Mesendoderm (in vitro differentiated cells): ENCODE measurements around the gene CARMIL1.

Source experiments
- DNase-seq: peaks from one replicate; pipeline ENCODE4 v3.0.0; 2013
- H2AK5ac ChIP-seq: 2 replicates; pipeline ENCODE4 v1.6.1; 2013; ENCODE audit warnings: low read length, inconsistent platforms
- H2BK120ac ChIP-seq: 2 replicates; pipeline ENCODE4 v1.6.1; 2013; ENCODE audit warnings: low read depth, mild to moderate bottlenecking, low read length, moderate library complexity, mixed read lengths
- H2BK15ac ChIP-seq: replicated peaks from 2 replicates; pipeline ENCODE4 v1.6.1; 2013; ENCODE audit warnings: low read depth, mild to moderate bottlenecking, moderate library complexity
- H2BK5ac ChIP-seq: 2 replicates; pipeline ENCODE4 v1.6.1; 2013; ENCODE audit warnings: low read length, inconsistent platforms
- H3K18ac ChIP-seq: 2 replicates; pipeline ENCODE4 v1.6.1; 2013; ENCODE audit warnings: mild to moderate bottlenecking, low read length, mixed read lengths
- H3K23ac ChIP-seq: one replicate; pipeline ENCODE4 v1.6.1; 2013; ENCODE audit warnings: low read length
- H3K27ac ChIP-seq: 2 replicates; pipeline ENCODE4 v1.5.1; 2013; ENCODE audit warnings: low read depth, mild to moderate bottlenecking, inconsistent platforms, low read length, moderate library complexity
- H3K27me3 ChIP-seq: 2 replicates; pipeline ENCODE4 v1.6.1; 2013; ENCODE audit warnings: low read length, control low read depth, mild to moderate bottlenecking, inconsistent platforms; ENCODE audit not compliant: insufficient read depth, poor library complexity
- H3K36me3 ChIP-seq: 2 replicates; pipeline ENCODE4 v1.6.1; 2013; ENCODE audit warnings: low read length, inconsistent platforms; ENCODE audit not compliant: control insufficient read depth, insufficient read depth
- H3K4ac ChIP-seq: one replicate; pipeline ENCODE4 v1.6.1; 2013; ENCODE audit warnings: low read depth, mild to moderate bottlenecking, low read length, moderate library complexity
- H3K4me1 ChIP-seq: 2 replicates; pipeline ENCODE4 v1.6.1; 2013; ENCODE audit warnings: low read depth, low read length, inconsistent platforms; ENCODE audit not compliant: control insufficient read depth
- H3K4me2 ChIP-seq: 2 replicates; pipeline ENCODE4 v1.6.1; 2013; ENCODE audit warnings: low read length
- H3K4me3 ChIP-seq: 2 replicates; pipeline ENCODE4 v1.5.1; 2013; ENCODE audit warnings: mild to moderate bottlenecking, low read length
- H3K56ac ChIP-seq: one replicate; pipeline ENCODE4 v1.6.1; 2013; ENCODE audit warnings: low read length
- H3K79me1 ChIP-seq: 2 replicates; pipeline ENCODE4 v1.6.1; 2013; ENCODE audit warnings: low read length, inconsistent platforms
- H3K79me2 ChIP-seq: 2 replicates; pipeline ENCODE4 v1.6.1; 2013; ENCODE audit warnings: mild to moderate bottlenecking, low read length; ENCODE audit not compliant: control insufficient read depth, insufficient read depth
- H3K9ac ChIP-seq: 2 replicates; pipeline ENCODE4 v1.6.1; 2013; ENCODE audit warnings: low read length, inconsistent platforms
- H4K5ac ChIP-seq: one replicate; pipeline ENCODE4 v1.6.1; 2013; ENCODE audit warnings: low read length
- H4K8ac ChIP-seq: one replicate; pipeline ENCODE4 v1.6.1; 2013; ENCODE audit warnings: low read depth, mild to moderate bottlenecking, control low read depth, low read length, moderate library complexity
- WGBS: extraction: QIAGEN DNeasy Blood & Tissue Kit; methylation state at CpG from one replicate; pipeline ENCODE4 v1.1.7; 2013; ENCODE audit warnings: low lambda C conversion rate, missing lambda C conversion rate; ENCODE audit not compliant: insufficient coverage; ENCODE audit errors: extremely low coverage; 5-methylcytosine and 5-hydroxymethylcytosine counted together

Gene CARMIL1

DNA sequence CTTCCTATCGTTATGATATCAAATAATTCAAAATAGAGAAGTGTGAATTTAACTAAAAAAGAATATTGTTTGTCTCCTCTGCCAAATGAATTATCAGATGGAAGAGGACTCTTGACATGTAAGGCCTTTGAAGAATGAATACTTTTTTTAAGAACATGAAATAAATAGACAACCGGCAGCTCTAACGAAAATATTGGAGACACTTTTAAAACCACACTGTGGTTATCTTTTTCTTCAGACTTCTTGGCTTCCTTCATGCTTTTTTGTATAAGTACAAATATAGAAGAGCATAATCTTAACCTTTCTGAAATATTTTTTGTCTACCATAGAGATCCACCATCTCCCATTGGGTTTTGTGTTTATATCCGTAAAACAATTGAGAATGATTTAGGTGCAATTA lies 257.6 kb downstream of the CARMIL1 start:
- WGBS = no CpG with 5 or more reads among the region's 4 CpGs
- Histone ChIP-seq H3K4me1 (no peaks in the 10 kb centered on the region), H3K56ac (no peak overlapping the region), H3K27ac (no peak overlapping the region), H3K4me2 (no peak overlapping the region), H3K79me1 (no peaks in the 10 kb centered on the region), H3K18ac (no peak overlapping the region), H3K23ac (no peak overlapping the region), H3K36me3 (no peaks in the 10 kb centered on the region), H2BK5ac (no peak overlapping the region), H3K79me2 (no peaks in the 10 kb centered on the region), H4K5ac (no peak overlapping the region), H2BK15ac (no peak overlapping the region), H3K27me3 (no peaks in the 10 kb centered on the region), H3K9ac (no peak overlapping the region), H4K8ac (no peak overlapping the region), H2BK120ac (no peak overlapping the region), H3K4me3 (no peak overlapping the region), H3K4ac (no peak overlapping the region), H2AK5ac (no peak overlapping the region)
- DNase-seq = no peak

DNA sequence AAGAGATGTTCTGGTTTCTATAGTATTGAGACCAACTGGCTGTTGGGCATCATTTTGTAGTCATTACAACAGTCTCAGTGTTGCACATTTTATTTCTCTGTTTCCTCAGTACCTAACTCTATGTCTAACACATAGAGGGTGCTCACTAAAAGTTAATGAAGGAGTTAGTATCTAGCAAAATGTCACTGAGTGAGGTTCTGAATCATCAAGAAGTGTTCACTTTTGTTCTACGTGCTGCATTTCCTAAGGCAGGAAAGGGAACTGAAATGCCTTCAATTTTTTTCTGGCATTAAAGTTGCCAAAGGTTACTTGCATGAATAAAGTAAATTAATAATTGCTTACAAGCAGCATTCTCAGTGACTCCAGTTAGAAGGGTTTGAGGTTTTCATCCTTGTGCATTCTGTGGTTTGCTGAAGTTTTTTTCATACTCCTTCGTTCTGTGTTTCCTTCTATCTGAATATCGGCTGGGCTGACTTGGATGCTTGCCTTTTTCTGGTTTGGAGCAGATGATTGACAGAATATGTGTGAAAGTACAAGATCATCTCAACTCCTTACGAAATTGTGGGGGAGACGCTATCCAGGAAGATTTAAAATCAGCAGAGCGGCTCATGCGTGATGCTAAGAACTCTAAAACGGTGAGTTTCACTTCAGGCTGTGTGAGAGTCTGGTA lies 258.3 kb downstream of the CARMIL1 start:
- H4K5ac ChIP-seq = no peak overlapping the region
- no peak overlapping the region for H3K9ac ChIP-seq
- no CpG with 5 or more reads among the region's 8 CpGs for WGBS
- H3K18ac ChIP-seq = no peak overlapping the region
- no peak overlapping the region for H4K8ac ChIP-seq
- no peak overlapping the region for H2AK5ac ChIP-seq
- no peak overlapping the region for H3K23ac ChIP-seq
- H3K79me2 ChIP-seq = no peaks in the 10 kb centered on the region
- H2BK120ac ChIP-seq = no peak overlapping the region
- no peaks in the 10 kb centered on the region for H3K4me1 ChIP-seq
- no peaks in the 10 kb centered on the region for H3K36me3 ChIP-seq
- H3K27me3 ChIP-seq = no peaks in the 10 kb centered on the region
- DNase-seq = no peak
- no peak overlapping the region for H3K56ac ChIP-seq
- no peak overlapping the region for H2BK5ac ChIP-seq
- H3K4me2 ChIP-seq = no peak overlapping the region
- H2BK15ac ChIP-seq = no peak overlapping the region
- no peaks in the 10 kb centered on the region for H3K79me1 ChIP-seq
- H3K4me3 ChIP-seq = no peak overlapping the region
- H3K27ac ChIP-seq = no peak overlapping the region
- no peak overlapping the region for H3K4ac ChIP-seq

DNA sequence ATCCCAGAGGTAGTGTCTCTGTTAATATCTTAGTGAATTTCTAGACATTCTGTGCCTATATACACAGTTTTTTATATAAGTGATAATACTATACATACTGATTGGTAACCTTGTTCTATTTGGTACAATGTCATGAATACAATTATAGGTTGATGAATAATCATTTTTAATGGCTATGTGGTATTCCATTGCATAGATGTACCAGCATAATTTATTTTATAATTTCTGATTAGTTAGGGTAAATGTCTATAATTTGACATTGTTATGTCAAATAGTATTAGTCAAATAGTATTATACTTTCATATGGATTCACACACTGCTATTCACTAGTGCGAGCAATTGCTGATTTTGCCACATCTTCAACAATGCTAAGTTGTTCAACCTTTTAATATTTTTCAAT lies 262.1 kb downstream of the CARMIL1 start:
- H3K79me1 ChIP-seq = no peaks in the 10 kb centered on the region
- no peak overlapping the region for H3K4me3 ChIP-seq
- H3K79me2 ChIP-seq = no peaks in the 10 kb centered on the region
- no peak overlapping the region for H2AK5ac ChIP-seq
- H3K27me3 ChIP-seq = no peaks in the 10 kb centered on the region
- no peak overlapping the region for H3K18ac ChIP-seq
- H3K9ac ChIP-seq = no peak overlapping the region
- no peak overlapping the region for H4K8ac ChIP-seq
- no peaks in the 10 kb centered on the region for H3K4me1 ChIP-seq
- no peaks in the 10 kb centered on the region for H3K36me3 ChIP-seq
- no peak overlapping the region for H3K4me2 ChIP-seq
- no peak overlapping the region for H2BK5ac ChIP-seq
- H2BK15ac ChIP-seq = no peak overlapping the region
- DNase-seq = no peak
- no peak overlapping the region for H3K4ac ChIP-seq
- no peak overlapping the region for H2BK120ac ChIP-seq
- no CpG with 5 or more reads among the region's 1 CpG for WGBS
- H3K27ac ChIP-seq = no peak overlapping the region
- H4K5ac ChIP-seq = no peak overlapping the region
- H3K56ac ChIP-seq = no peak overlapping the region
- no peak overlapping the region for H3K23ac ChIP-seq

DNA sequence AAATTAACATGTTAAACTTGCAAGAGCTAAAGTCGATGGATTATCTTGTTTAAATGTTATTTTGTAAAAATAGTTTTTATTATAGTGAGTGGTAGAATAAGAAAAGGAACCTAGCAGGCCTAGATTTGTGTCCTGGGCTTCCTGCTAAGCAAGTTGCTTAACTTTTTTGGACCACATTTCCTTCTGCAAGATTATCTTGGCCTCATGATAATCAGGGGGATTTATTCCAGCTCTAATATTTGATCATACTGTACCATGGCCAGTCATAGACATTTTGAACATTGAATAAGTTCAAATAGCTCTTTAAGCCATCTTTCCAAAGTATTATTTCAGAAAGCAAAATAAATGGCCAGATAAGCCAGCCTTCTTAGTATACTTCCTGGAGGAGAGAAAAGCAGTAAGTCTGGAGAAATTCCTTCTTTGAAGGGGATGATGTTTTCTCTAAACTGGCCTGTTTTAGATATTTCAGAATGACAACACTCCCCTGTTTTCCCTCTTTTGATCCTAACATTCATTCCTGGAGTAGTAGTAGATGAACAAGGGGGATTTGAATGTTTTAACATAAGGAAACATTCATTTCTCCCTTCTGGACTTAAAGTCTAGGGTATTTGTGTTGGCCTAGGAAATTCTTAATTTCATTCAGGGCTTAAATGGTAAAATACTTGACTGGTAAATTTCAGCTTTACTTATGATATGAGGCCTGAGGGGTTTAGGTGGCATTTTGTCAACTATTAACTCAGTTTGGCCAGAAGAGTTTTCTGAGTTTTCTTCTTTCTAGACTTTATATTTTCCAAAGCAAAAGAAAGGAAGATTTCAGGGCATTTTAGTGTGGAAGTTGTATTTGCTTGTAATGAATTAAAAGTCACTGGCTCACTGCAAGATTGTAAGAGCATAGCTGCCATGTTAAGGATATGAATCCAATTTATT lies 264.1 kb downstream of the CARMIL1 start:
- Histone ChIP-seq H3K18ac (no peak overlapping the region), H2BK15ac (no peak overlapping the region), H3K4ac (no peak overlapping the region), H2AK5ac (no peak overlapping the region), H3K4me3 (no peak overlapping the region), H3K23ac (no peak overlapping the region), H4K8ac (no peak overlapping the region), H3K9ac (no peak overlapping the region), H4K5ac (no peak overlapping the region), H3K79me1 (no peaks in the 10 kb centered on the region), H3K4me2 (no peak overlapping the region), H3K56ac (no peak overlapping the region), H3K36me3 (no peaks in the 10 kb centered on the region), H2BK5ac (no peak overlapping the region), H3K79me2 (no peaks in the 10 kb centered on the region), H2BK120ac (no peak overlapping the region), H3K4me1 (no peaks in the 10 kb centered on the region), H3K27ac (no peak overlapping the region), H3K27me3 (no peaks in the 10 kb centered on the region)
- 100% methylated on average over 1 of the region's 1 CpG for WGBS
- DNase-seq = no peak

DNA sequence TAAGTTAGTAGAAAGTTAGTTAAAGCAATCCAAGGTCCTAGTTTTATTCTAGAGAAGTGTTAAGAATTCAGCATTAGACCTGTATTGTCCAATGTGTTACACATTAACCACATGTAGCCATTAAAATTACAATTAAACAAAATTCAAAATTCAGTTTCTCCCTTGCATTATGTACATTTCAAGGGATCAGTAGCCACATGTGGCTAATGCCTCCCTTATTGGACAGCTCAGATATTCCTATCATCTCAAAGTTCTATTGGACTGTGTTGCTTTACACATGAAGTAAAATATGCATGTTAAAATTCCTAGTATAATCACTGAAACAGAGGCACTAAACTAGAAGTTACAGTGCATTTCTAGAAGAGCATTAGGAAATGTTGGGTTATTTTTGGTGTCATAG lies 265.7 kb downstream of the CARMIL1 start:
- no peak overlapping the region for H3K4ac ChIP-seq
- no peak overlapping the region for H3K4me3 ChIP-seq
- no peak overlapping the region for H3K4me2 ChIP-seq
- H3K36me3 ChIP-seq = no peaks in the 10 kb centered on the region
- H3K4me1 ChIP-seq = no peaks in the 10 kb centered on the region
- no peaks in the 10 kb centered on the region for H3K79me1 ChIP-seq
- H2BK120ac ChIP-seq = no peak overlapping the region
- H3K18ac ChIP-seq = no peak overlapping the region
- no peaks in the 10 kb centered on the region for H3K27me3 ChIP-seq
- no peak overlapping the region for H2BK5ac ChIP-seq
- no peak overlapping the region for H3K56ac ChIP-seq
- no peak overlapping the region for H3K9ac ChIP-seq
- no peak overlapping the region for H4K8ac ChIP-seq
- no peak overlapping the region for H3K27ac ChIP-seq
- DNase-seq = no peak
- no peak overlapping the region for H2BK15ac ChIP-seq
- no peak overlapping the region for H2AK5ac ChIP-seq
- no peak overlapping the region for H4K5ac ChIP-seq
- no peaks in the 10 kb centered on the region for H3K79me2 ChIP-seq
- no peak overlapping the region for H3K23ac ChIP-seq
